ENCODE results near the gene NEMP1. TPM values are rescaled to one million over a fixed set of nuclear protein-coding genes. Genes with fewer than 3 reads are reported as not detected.
"Not testable (repeated sequence)": the region's sequence is repeated elsewhere in the genome, so short reads cannot be mapped to it uniquely, and the experiment has no call there.

NEMP1 gene
- total RNA-seq, 1 donor from 2014 or later: 27.6 TPM

DNA sequence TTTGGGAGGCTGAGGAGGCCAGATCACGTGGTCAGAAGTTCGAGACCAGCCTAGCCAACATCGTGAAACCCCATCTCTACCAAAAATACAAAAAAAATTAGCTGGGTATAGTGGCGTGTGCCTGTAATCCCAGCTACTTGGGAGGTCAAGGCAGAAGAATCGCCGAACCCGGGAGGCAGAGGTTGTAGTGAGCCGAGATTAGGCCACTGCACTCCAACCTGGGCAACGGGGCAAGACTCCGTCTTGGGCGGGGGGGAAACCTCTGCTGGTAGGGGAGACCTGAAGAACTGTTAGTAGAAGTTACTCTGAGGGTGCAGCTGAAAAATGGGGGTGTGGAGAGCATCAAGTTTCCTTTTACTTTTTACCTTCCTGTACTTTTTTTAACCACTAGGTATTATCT lies 47.5 kb upstream of the NEMP1 start:
- DNase-seq (no peak), ATAC-seq (ENCODE audit: low read depth) (no peak)
- no peak overlapping the region for H3K27ac Mint-ChIP-seq
- H3K4me1 Mint-ChIP-seq: peaks cover 10% of the 10 kb centered on the region
- TF ChIP-seq CTCF (IDR thresholded peaks at IDR 0.05): no peak
- ChIA-PET POLR2A (interaction anchor here (0.5 to 1.1 kb wide), 3 partner anchors 38 to 57 kb away, joined by 3 read pairs; partner anchors contain the start of gene NEMP1), CTCF (interaction anchor here (0.6 to 2.0 kb wide), 7 partner anchors 14 to 117 kb away, joined by 3 to 9 read pairs (median 4); no protein-coding TSS in a partner anchor)
- no peak overlapping the region for H3K4me3 Mint-ChIP-seq
- H3K9me3 Mint-ChIP-seq: peaks cover 2% of the 10 kb centered on the region
- no peaks in the 10 kb centered on the region for H3K36me3 Mint-ChIP-seq (ENCODE audit: low read depth)
- peaks cover 2% of the 10 kb centered on the region for H3K27me3 Mint-ChIP-seq
- intact Hi-C loops (cut with micrococcal nuclease): loop anchor here (1.0 to 10.0 kb wide), 2 partner anchors 14 to 329 kb away; partner anchors contain the start of genes GLI1 and INHBE

- TF ChIP-seq CTCF (IDR thresholded peaks at IDR 0.05): no peak
- peak; percentile 31 for DNase-seq
- Mint-ChIP-seq H3K27me3 (no peaks in the 10 kb centered on the region), H3K4me1 (peaks cover 5% of the 10 kb centered on the region), H3K27ac (no peak overlapping the region), H3K36me3 (ENCODE audit: low read depth) (no peaks in the 10 kb centered on the region), H3K9me3 (peaks cover 2% of the 10 kb centered on the region), H3K4me3 (no peak overlapping the region)
- ChIA-PET CTCF (interaction anchor here (0.6 to 2.8 kb wide), 27 partner anchors 9 to 359 kb away, joined by 3 to 20 read pairs (median 5); partner anchors contain the start of gene STAT6), POLR2A (interaction anchor here (1.0 to 1.4 kb wide), 3 partner anchors 12 to 328 kb away, joined by 3 to 11 read pairs (median 3); partner anchors contain the start of gene STAT6)
- peak; percentile 72 for ATAC-seq (ENCODE audit: low read depth)
- intact Hi-C loops (cut with micrococcal nuclease): loop anchor here (1.0 to 10.0 kb wide), 4 partner anchors 49 to 330 kb away; partner anchors contain the start of genes GLI1 and INHBE
Observed at GRCh38 chr12:57124261-57124877, 45.8 kb upstream of the NEMP1 start.

GRCh38 chr12:57123813-57124212 lies 45.2 kb upstream of the NEMP1 start:
- Mint-ChIP-seq H3K4me3 (no peak overlapping the region), H3K9me3 (peaks cover 2% of the 10 kb centered on the region), H3K27me3 (no peaks in the 10 kb centered on the region), H3K27ac (no peak overlapping the region), H3K4me1 (peaks cover 10% of the 10 kb centered on the region), H3K36me3 (ENCODE audit: low read depth) (no peaks in the 10 kb centered on the region)
- DNase-seq (no peak), ATAC-seq (ENCODE audit: low read depth) (no peak)
- no peak for TF ChIP-seq CTCF (IDR thresholded peaks at IDR 0.05)
- intact Hi-C loops (cut with micrococcal nuclease): loop anchor here (1.0 to 10.0 kb wide), 4 partner anchors 49 to 331 kb away; partner anchors contain the start of genes GLI1 and INHBE
- POLR2A ChIA-PET: interaction anchor here (1.0 to 1.4 kb wide), 3 partner anchors 12 to 329 kb away, joined by 3 to 11 read pairs (median 3); partner anchors contain the start of gene STAT6
- CTCF ChIA-PET: interaction anchor here (0.8 to 2.8 kb wide), 23 partner anchors 8 to 330 kb away, joined by 3 to 20 read pairs (median 6); partner anchors contain the start of gene STAT6

DNA sequence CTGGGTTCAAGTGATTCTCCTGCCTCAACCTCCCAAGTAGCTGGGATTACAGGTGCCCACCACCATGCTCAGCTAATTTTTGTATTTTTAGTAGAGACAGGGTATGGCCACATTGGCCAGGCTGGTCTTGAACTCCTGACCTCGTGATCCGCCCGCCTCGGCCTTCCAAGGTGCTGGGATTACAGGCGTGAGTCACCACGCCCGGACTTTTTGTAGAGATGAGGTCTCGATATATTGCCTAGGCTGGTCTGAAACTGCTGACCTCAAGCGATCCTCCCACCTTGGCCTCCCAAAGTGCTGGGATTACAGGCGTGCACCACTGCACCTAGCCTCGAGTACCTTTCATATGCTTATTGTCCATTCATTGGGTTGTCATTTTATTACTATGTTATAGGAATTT lies 42.1 kb upstream of the NEMP1 start:
- not testable (repeated sequence) for H3K36me3 Mint-ChIP-seq (ENCODE audit: low read depth); H3K4me3 Mint-ChIP-seq; ATAC-seq (ENCODE audit: low read depth); H3K27me3 Mint-ChIP-seq; DNase-seq; H3K4me1 Mint-ChIP-seq; H3K27ac Mint-ChIP-seq; H3K9me3 Mint-ChIP-seq
- ChIA-PET POLR2A (interaction anchor here (0.6 to 2.8 kb wide), 2 partner anchors 9 to 32 kb away, joined by 3 to 10 read pairs; partner anchors contain the start of genes NAB2 and STAT6), CTCF (interaction anchor here (0.8 to 1.2 kb wide), 5 partner anchors 8 to 106 kb away, joined by 3 to 6 read pairs (median 3); no protein-coding TSS in a partner anchor)
- intact Hi-C loops (cut with micrococcal nuclease): loop anchor here (10.0 kb wide), 1 partner anchor 334 kb away; the partner anchor contains the start of genes GLI1 and INHBE

DNA sequence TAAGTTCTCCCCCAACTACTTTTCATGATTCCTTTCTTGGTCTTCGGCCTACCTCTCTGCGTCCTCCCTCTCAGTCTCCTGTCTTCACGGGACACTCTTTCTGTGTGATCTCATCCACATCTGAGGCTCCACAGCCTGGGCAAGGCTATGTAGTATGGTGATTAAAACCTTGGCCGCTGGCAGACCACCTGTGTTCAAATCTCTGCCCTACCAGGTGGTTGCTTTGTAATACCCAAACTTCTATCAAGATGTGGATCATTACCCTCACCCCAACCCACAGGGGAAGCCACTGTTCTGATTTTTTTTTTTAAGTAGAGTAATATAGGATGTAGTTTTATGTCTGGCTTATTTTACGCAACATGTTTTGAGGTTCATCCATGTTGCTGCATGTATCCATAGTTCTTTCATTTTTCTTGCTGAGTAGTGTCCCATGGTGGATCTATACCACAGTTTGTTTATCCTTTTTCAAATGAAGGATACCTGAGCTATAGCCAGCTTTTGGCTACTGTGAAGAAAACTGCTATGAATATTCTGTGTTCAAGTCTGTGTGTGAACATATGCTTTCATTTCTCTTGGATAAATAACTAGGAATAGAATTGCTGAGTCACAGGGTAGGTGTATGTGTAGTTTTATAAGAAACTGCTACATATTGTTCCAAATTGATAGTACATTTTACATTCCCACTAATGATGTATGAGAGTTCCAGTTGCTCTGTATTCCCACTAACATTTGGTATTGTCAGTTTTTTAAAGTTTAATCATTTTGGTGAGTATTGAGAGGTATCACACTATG lies 40.9 kb upstream of the NEMP1 start:
- peak overlapping the region; percentile 57 for H3K27ac Mint-ChIP-seq
- intact Hi-C loops (cut with micrococcal nuclease): loop anchor here (10.0 kb wide), 1 partner anchor 335 kb away; the partner anchor contains the start of genes GLI1 and INHBE
- peaks cover 2% of the 10 kb centered on the region for H3K9me3 Mint-ChIP-seq
- H3K27me3 Mint-ChIP-seq: no peaks in the 10 kb centered on the region
- TF ChIP-seq CTCF (IDR thresholded peaks at IDR 0.05): no peak
- H3K4me1 Mint-ChIP-seq: peaks cover 6% of the 10 kb centered on the region
- ATAC-seq (ENCODE audit: low read depth): no peak
- H3K4me3 Mint-ChIP-seq: no peak overlapping the region
- H3K36me3 Mint-ChIP-seq (ENCODE audit: low read depth): no peaks in the 10 kb centered on the region
- POLR2A ChIA-PET: no interaction called here
- DNase-seq: no peak
- CTCF ChIA-PET: no interaction called here

Measured in activated B cell treated with CpG ODN at 0.5 μM for 24 hours (primary cell).